GM06990 (cell line): ENCODE measurements around the gene SLC36A1.
"Not testable (repeated sequence)": the region's sequence is repeated elsewhere in the genome, so short reads cannot be mapped to it uniquely, and the experiment has no call there.

Experiments
- DNase-seq: peaks from one replicate; pipeline ENCODE4 v3.0.0-alpha.2; 2011; ENCODE audit not compliant: insufficient read length; ENCODE audit errors: extremely low read depth
- H3K27me3 ChIP-seq: replicated peaks from 2 replicates; pipeline ENCODE4 v1.6.0; 2011; ENCODE audit warnings: low read length; ENCODE audit not compliant: control insufficient read depth, insufficient read depth
- H3K36me3 ChIP-seq: 2 replicates; pipeline ENCODE4 v1.5.1; 2011; ENCODE audit warnings: low read length; ENCODE audit not compliant: control insufficient read depth, insufficient read depth
- H3K4me3 ChIP-seq: replicated peaks from 2 replicates; pipeline ENCODE4 v1.5.1; 2011; ENCODE audit warnings: low read depth, mild to moderate bottlenecking, control low read depth, low read length
- TF ChIP-seq, protein P1 (sequence below): IDR thresholded peaks from 2 replicates; pipeline ENCODE4 v1.5.1; 2011; ENCODE audit warnings: low read length, control low read depth, mild to moderate bottlenecking, inconsistent platforms; ENCODE audit not compliant: insufficient read depth, poor library complexity, severe bottlenecking

SLC36A1 gene

DNA sequence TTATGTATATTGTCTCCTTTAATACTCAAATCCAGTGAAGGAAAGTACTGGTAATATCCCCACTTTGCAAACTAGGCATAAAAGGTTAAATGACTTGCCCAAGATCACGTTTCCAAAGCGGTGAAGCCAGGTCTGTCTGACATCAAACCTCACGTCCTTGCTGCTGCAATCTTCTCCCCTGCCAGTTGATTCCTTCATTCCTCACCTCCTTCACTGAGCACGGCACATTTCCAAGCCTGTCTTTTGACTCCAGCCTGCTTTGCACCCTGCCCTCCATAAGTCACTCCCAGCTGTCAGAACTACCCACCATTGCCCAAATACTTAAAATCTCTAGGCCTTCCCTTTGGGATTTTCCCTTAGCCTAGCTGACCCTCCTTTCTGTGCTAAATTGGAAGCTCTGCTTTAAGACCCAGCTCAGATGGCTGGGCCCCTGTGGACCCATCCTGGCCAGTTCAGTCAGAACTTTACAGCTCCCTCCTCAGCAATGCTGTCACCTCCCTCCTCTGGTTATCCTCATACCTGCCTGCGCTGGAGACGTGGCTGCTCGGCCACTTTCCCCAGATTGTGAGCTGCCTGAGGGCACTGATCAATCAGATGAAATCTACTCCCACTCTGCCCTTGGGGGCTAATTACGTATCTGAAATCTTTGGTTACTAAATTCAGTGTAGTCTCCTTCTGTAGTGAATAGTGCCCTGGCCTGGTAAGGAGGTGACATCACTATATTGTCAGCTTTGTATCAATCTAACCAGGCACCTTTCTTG is 51.2 kb downstream of the SLC36A1 start:
- Histone ChIP-seq H3K27me3 (no peaks in the 10 kb centered on the region), H3K4me3 (no peak overlapping the region), H3K36me3 (no peaks in the 10 kb centered on the region)
- DNase-seq: no peak
- TF ChIP-seq, protein P1, sequence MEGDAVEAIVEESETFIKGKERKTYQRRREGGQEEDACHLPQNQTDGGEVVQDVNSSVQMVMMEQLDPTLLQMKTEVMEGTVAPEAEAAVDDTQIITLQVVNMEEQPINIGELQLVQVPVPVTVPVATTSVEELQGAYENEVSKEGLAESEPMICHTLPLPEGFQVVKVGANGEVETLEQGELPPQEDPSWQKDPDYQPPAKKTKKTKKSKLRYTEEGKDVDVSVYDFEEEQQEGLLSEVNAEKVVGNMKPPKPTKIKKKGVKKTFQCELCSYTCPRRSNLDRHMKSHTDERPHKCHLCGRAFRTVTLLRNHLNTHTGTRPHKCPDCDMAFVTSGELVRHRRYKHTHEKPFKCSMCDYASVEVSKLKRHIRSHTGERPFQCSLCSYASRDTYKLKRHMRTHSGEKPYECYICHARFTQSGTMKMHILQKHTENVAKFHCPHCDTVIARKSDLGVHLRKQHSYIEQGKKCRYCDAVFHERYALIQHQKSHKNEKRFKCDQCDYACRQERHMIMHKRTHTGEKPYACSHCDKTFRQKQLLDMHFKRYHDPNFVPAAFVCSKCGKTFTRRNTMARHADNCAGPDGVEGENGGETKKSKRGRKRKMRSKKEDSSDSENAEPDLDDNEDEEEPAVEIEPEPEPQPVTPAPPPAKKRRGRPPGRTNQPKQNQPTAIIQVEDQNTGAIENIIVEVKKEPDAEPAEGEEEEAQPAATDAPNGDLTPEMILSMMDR: no peak

- Histone ChIP-seq H3K4me3 (no peak overlapping the region), H3K36me3 (no peaks in the 10 kb centered on the region), H3K27me3 (no peaks in the 10 kb centered on the region)
- TF ChIP-seq, protein P1: no peak
- DNase-seq: no peak
Observed at GRCh38 chr5:151499501-151500035, 52.2 kb downstream of the SLC36A1 start.

GRCh38 chr5:151504006-151504405 is 56.6 kb downstream of the SLC36A1 start:
- H3K36me3 ChIP-seq: no peaks in the 10 kb centered on the region
- no peaks in the 10 kb centered on the region for H3K27me3 ChIP-seq
- TF ChIP-seq, protein P1: no peak
- no peak overlapping the region for H3K4me3 ChIP-seq
- no peak for DNase-seq

DNA sequence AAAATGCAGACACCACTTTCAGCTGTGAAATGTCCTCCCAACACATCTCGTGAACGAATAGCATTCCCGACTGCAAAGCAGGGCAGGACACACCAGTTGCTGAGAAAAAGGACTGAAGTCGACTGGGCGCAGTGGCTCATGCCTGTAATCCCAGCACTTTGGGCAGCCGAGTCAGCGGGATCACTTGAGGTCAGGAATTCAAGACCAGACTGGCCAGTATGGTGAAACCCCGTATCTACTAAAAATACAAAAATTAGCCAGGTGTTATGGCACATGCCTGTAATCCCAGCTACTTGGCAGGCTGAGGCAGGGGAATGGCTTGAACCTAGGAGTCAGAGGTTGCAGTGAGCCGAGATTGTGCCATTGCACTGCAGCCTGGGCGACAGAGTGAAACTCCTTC is 60.9 kb downstream of the SLC36A1 start:
- not testable (repeated sequence) for H3K27me3 ChIP-seq, H3K36me3 ChIP-seq, DNase-seq, H3K4me3 ChIP-seq

DNA sequence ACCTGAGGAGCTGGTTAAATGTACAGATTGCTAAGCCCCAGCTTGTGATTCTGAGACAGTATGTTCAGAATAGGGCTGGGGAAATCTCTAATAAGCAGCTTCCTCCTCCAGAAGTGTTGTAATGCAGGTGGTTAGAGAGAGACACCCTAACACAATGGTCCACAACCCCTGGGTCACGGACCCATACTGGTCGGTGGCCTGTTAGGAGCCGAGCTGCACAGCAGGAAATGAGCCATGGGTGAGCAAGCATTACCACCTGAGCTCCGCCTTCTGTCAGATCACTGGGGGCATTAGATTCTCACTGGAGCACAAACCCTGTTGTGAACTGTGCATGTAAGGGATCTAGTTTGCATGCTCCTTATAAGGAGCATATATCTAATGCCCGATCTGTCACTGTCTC is 61.8 kb downstream of the SLC36A1 start:
- DNase-seq: no peak
- TF ChIP-seq, protein P1: no peak
- H3K4me3 ChIP-seq: no peak overlapping the region

DNA sequence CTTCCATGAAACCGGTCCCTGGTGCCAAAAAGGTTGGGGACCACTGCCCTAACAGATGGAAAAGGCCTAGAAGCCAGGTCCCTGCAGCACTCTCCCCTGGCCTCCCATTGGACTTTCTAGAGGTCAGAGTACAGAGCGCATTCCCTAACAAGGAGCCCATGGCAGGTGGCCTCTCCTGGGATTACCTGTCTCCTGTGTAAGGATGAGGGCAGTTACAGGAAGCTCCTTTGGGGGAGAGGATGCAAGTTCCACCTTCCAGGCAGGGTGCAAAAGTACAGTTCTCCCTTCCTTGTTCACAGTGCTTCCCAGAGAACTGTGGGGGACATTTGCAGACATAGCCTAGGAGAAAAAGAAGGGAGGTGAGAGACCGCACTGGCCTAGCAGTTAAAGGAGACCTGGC is 62.4 kb downstream of the SLC36A1 start:
- no peaks in the 10 kb centered on the region for H3K27me3 ChIP-seq
- no peak for DNase-seq
- no peaks in the 10 kb centered on the region for H3K36me3 ChIP-seq
- no peak overlapping the region for H3K4me3 ChIP-seq
- TF ChIP-seq, protein P1: no peak

More for the DNA sequence above, 61.8 kb downstream of the SLC36A1 start:
- H3K36me3 ChIP-seq: no peaks in the 10 kb centered on the region
- H3K27me3 ChIP-seq: no peaks in the 10 kb centered on the region
